Mucosa of stomach (tissue), 1 donor: Measurements from ENCODE around the gene UBE2L5.

Experiments used
- H3K27me3 ChIP-seq: one replicate; pipeline ENCODE4 v1.7.0; 2013; ENCODE audit warnings: mild to moderate bottlenecking, low read length; ENCODE audit not compliant: control insufficient read depth, insufficient read depth
- H3K36me3 ChIP-seq: one replicate; pipeline ENCODE4 v1.7.0; 2013; ENCODE audit warnings: low read length; ENCODE audit not compliant: control insufficient read depth, insufficient read depth
- H3K4me1 ChIP-seq: one replicate; pipeline ENCODE4 v1.7.0; 2013; ENCODE audit warnings: mild to moderate bottlenecking, low read length; ENCODE audit not compliant: control insufficient read depth, insufficient read depth
- H3K4me3 ChIP-seq: one replicate; pipeline ENCODE4 v1.7.0; 2013; ENCODE audit warnings: low read length
- H3K9ac ChIP-seq: one replicate; pipeline ENCODE4 v1.7.0; 2013; ENCODE audit warnings: mild to moderate bottlenecking, low read length, moderate library complexity
- H3K9me3 ChIP-seq: one replicate; pipeline ENCODE4 v1.7.0; 2013; ENCODE audit warnings: mild to moderate bottlenecking, low read length, moderate library complexity; ENCODE audit not compliant: control insufficient read depth
- donor health status: Pancreatic carcinoma.

UBE2L5 gene

DNA sequence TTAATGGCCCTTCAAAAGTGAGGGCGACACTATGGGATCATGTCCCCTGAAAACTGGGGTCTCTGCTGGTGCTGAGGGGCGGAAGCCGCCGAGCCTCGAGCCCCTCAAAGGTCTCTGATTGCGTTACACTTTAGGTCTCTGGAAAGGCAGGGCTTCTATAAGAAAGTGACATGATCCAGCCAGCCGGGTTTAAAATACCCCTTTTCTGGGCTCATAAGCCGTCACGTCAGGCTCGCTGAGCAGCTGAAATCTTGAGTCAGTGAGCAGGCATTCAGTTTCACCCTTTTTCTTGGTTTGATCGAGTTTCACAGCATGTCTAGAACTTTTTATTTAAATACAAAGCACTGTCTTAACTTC lies 44.0 kb downstream of the UBE2L5 start:
- H3K27me3 ChIP-seq = no peaks in the 10 kb centered on the region
- H3K36me3 ChIP-seq = no peaks in the 10 kb centered on the region
- peaks cover 14% of the 10 kb centered on the region for H3K4me1 ChIP-seq
- H3K9ac ChIP-seq = no peak overlapping the region
- H3K9me3 ChIP-seq = no peaks in the 10 kb centered on the region
- no peak overlapping the region for H3K4me3 ChIP-seq

GRCh38 chr13:30466841-30467252 lies 44.6 kb downstream of the UBE2L5 start:
- Histone ChIP-seq H3K36me3 (no peaks in the 10 kb centered on the region), H3K4me3 (no peak overlapping the region), H3K9me3 (no peaks in the 10 kb centered on the region), H3K27me3 (no peaks in the 10 kb centered on the region), H3K9ac (no peak overlapping the region), H3K4me1 (peaks cover 14% of the 10 kb centered on the region)

GRCh38 chr13:30473675-30474074 lies 51.4 kb downstream of the UBE2L5 start:
- Histone ChIP-seq H3K9me3 (no peaks in the 10 kb centered on the region), H3K27me3 (no peaks in the 10 kb centered on the region), H3K9ac (no peak overlapping the region), H3K4me1 (no peaks in the 10 kb centered on the region), H3K4me3 (no peak overlapping the region), H3K36me3 (no peaks in the 10 kb centered on the region)

GRCh38 chr13:30477346-30478195 lies 55.3 kb downstream of the UBE2L5 start:
- Histone ChIP-seq H3K4me3 (no peak overlapping the region), H3K9ac (no peak overlapping the region), H3K27me3 (no peaks in the 10 kb centered on the region), H3K36me3 (no peaks in the 10 kb centered on the region), H3K4me1 (peaks cover 7% of the 10 kb centered on the region), H3K9me3 (no peaks in the 10 kb centered on the region)
